ENCODE measurements around the gene EIF4ENIF1.
"Not testable (repeated sequence)": the region's sequence is repeated elsewhere in the genome, so short reads cannot be mapped to it uniquely, and the experiment has no call there.

The EIF4ENIF1 gene

DNA sequence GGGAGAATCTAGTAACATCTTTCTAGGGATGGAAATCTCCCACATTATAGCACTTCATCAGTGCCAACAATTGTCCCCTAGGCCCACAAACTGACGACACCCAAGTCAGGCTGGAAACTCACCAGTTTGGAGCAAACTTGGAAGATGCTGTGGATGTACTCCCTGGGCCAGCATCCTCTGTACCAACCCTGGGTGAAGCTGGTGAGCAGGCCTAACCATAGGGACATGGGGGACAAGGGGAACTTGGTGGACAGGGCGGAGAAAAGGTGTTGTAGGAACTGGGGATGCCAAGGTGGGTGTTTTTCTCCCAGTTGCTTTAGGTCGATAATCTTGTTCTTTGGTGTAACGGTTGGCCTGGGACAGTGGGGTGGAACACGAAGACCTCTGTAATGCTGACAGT, 48.0 kb downstream of the EIF4ENIF1 start:
- DNase-seq (ENCODE audit: low read depth), result no peak

DNA sequence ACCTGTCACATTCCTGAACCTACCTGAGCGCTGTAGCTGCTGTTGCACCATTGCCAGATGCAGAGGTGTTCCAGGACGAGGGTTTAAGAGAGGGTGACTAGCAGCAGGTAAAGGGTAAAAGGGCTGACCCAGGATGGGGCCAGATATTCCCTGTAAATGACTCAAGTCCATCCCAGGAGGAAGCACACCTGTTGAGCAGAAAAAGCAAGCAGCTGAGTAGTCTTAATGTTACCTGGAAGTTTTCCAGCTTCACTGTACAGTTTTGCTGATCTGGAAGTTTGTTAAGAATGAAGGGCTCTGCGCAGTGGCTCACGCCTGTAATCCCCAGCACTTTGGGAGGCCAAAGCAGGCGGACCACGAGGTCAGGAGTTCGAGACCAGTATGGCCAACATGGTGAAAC, 49.0 kb downstream of the EIF4ENIF1 start:
- no peak for DNase-seq (ENCODE audit: low read depth)

GRCh38 chr22:31439808-31440207, 49.8 kb downstream of the EIF4ENIF1 start:
- no peak for DNase-seq (ENCODE audit: low read depth)

- no peak for DNase-seq (ENCODE audit: low read depth)
Measured at GRCh38 chr22:31436132-31436531, 53.5 kb downstream of the EIF4ENIF1 start.

GRCh38 chr22:31431950-31432349, 57.7 kb downstream of the EIF4ENIF1 start:
- DNase-seq (ENCODE audit: low read depth), result no peak

DNA sequence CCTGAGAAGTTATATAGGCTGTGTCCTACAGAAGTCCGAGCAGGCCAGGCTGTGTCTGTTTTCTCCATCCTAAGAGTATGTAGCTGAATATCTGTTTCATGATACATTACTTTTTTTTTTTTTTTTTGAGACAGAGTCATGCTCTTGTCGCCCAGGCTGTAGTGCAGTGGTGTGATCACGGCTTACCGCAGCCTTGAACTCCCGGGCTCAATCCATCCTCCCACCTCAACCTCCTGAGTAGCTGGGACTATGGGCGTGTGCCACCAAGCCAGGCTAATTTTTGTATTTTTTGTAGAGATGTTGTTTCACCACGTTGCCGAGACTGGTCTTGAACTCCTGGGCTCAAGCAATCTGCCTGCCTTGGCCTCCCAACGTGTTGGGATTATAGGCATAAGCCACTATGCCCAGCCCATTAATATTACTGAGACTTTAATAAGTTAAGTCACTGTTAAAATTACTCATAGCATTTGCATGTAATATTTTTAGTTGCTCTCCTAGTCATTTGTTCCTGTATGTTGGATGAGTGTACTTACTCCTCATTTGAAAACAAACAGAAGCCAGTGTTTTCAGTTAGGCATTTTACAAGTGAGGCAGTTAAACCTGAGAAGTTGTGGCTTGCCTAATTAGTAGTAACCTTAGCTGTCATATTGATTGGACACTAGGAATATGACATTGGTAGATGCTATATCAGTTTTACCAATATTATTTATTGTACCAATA, 64.2 kb downstream of the EIF4ENIF1 start:
- peak; percentile 53 for DNase-seq (ENCODE audit: low read depth)

GRCh38 chr22:31402350-31402749, 87.3 kb downstream of the EIF4ENIF1 start:
- not testable (repeated sequence) for DNase-seq (ENCODE audit: low read depth)

- DNase-seq (ENCODE audit: low read depth), result peak; percentile 17
Measured at GRCh38 chr22:31400023-31400397, 89.6 kb downstream of the EIF4ENIF1 start.

- peak; percentile 88 for DNase-seq (ENCODE audit: low read depth)
Measured at GRCh38 chr22:31399211-31400022, 90.2 kb downstream of the EIF4ENIF1 start, which contains the start of gene DRG1. TSS of gene DRG1 (plus strand) at chr22:31399604. CDS start at chr22:31399684, 80 bp downstream.

DNA sequence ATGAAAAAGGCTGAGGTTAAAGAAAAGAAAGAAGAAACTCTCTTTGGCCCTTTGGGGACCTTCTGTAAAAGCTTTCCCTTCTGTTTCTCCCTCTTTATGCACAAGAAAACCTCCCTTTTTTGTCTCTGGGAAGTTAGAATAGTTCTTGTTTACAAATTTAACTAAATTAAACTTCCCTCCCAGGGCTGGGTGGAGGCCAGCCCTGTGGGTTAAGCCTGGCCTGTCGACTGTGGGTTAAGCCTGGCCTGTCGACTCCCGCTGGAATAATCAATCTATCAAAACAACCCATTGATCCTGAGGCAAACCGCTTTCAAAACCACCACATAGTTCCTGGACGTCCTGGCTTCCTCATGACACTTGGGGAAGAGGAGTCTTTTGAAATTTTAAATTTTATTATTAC, 91.4 kb downstream of the EIF4ENIF1 start:
- DNase-seq (ENCODE audit: low read depth), result no peak

- DNase-seq (ENCODE audit: low read depth), result no peak
Measured at GRCh38 chr22:31394326-31394725, 95.3 kb downstream of the EIF4ENIF1 start.

DNA sequence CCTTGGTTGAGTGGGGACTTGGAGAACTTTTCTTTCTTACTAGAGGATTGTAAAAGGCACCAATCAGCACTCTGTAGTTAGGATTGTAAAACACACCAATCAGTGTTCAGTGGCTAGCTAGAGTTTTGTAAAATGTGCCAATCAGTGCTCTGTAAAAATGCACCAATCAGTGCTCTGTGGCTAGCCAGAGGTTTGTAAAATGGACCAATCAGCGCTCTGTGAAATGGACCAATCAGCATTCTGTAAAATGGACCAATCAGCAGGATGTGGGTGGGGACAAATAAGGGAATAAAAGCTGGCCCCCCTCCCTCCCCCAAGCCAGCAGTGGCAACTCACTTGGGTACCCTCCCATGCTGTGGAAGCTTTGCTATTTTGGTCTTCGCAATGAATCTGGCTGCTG, 95.7 kb downstream of the EIF4ENIF1 start:
- no peak for DNase-seq (ENCODE audit: low read depth)
